HCT116 (cell line): ENCODE measurements around the gene SCAF8.

Experiments used
- CTCF ChIP-seq, 3 experiments: fragments of 200-600 bp in 1 of 3; sonication (generic) in 1 of 3; IDR thresholded peaks in 2 of 3; conservative IDR thresholded peaks in 1 of 3; 2 replicates each; pipeline ENCODE4 v1.5.1; 2012 to 2017; ENCODE audit warnings: low read depth in 2 of 3, low read length in 2 of 3, antibody characterized with exemption in 1 of 3, borderline replicate concordance in 1 of 3, control low read depth in 1 of 3, mild to moderate bottlenecking in 1 of 3, mixed read lengths in 1 of 3, mixed run types in 1 of 3, moderate library complexity in 1 of 3; ENCODE audit not compliant: insufficient read depth in 1 of 3
- EZH2 ChIP-seq: fragments of 200-600 bp; sonication (generic); IDR thresholded peaks from 2 replicates; pipeline ENCODE4 v1.6.1; 2017; ENCODE audit warnings: antibody characterized with exemption, mixed run types
- MAX ChIP-seq: IDR thresholded peaks from 2 replicates; pipeline ENCODE4 v1.6.1; 2012
- POLR2A ChIP-seq: IDR thresholded peaks from 2 replicates; pipeline ENCODE4 v1.7.0; 2011; ENCODE audit warnings: borderline replicate concordance; ENCODE audit not compliant: insufficient read depth, insufficient read length; ENCODE audit errors: extremely low read depth
- POLR2AphosphoS5 ChIP-seq: IDR thresholded peaks from 2 replicates; pipeline ENCODE4 v1.6.1; 2011; ENCODE audit warnings: mild to moderate bottlenecking, low read depth, low read length, moderate library complexity
- TCF7L2 ChIP-seq: IDR thresholded peaks from 2 replicates; pipeline ENCODE4 v1.7.0; 2011; ENCODE audit warnings: borderline replicate concordance, inconsistent platforms; ENCODE audit not compliant: insufficient read depth, insufficient read length; ENCODE audit errors: extremely low read depth
- YY1 ChIP-seq: IDR thresholded peaks from 2 replicates; pipeline ENCODE4 v1.6.1; 2011; ENCODE audit warnings: low read length, low read depth, moderate library complexity, mild to moderate bottlenecking; ENCODE audit not compliant: insufficient replicate concordance; ENCODE audit errors: extremely low read depth
- ZFX ChIP-seq: fragments of 450-650 bp; IDR thresholded peaks from 2 replicates; pipeline ENCODE4 v1.6.1; 2017

GRCh38 chr6:154719854-154720253 is 13.4 kb upstream of the SCAF8 start:
- TF ChIP-seq CTCF (IDR thresholded peaks at IDR 0.05 in 2 of 3, conservative IDR thresholded peaks at IDR 0.05 in 1 of 3; ENCODE audit: borderline replicate concordance in 1 of 3, insufficient read depth in 1 of 3, low read depth in 2 of 3, low read length in 2 of 3) = no peak
- TF ChIP-seq MAX = no peak
- TF ChIP-seq TCF7L2 = no peak
- TF ChIP-seq ZFX = no peak
- no peak for TF ChIP-seq YY1
- TF ChIP-seq POLR2A = no peak
- TF ChIP-seq POLR2AphosphoS5 = no peak
- TF ChIP-seq EZH2 = no peak
